Smooth muscle cell (in vitro differentiated cells): ENCODE measurements around the gene PRKN. TPM values are rescaled to one million over a fixed set of nuclear protein-coding genes. Genes with fewer than 3 reads are reported as not detected.

ENCODE experiments used
- DNase-seq: peaks from one replicate; lab custom pipeline; 2025; ENCODE audit not compliant: unreplicated experiment; lab: John Stamatoyannopoulos, UW
- H2AFZ ChIP-seq: fragments of 200-600 bp; sonication (generic); 2 replicates; pipeline ENCODE4 v1.6.0; 2016; ENCODE audit warnings: antibody characterized with exemption, low read depth, mild to moderate bottlenecking
- H3F3A ChIP-seq: fragments of 200-600 bp; sonication (generic); 2 replicates; pipeline ENCODE4 v1.6.0; 2017; ENCODE audit warnings: antibody characterized with exemption, low read depth
- H3K27ac ChIP-seq: fragments of 200-600 bp; sonication (generic); 2 replicates; pipeline ENCODE4 v1.5.1; 2016; ENCODE audit warnings: low read depth, mild to moderate bottlenecking
- H3K27me3 ChIP-seq: fragments of 200-600 bp; sonication (generic); 2 replicates; pipeline ENCODE4 v1.6.1; 2016; ENCODE audit warnings: low read depth, mild to moderate bottlenecking
- H3K36me3 ChIP-seq: fragments of 200-600 bp; sonication (generic); 2 replicates; pipeline ENCODE4 v1.5.1; 2016; ENCODE audit warnings: low read depth
- H3K4me1 ChIP-seq: fragments of 200-600 bp; sonication (generic); 2 replicates; pipeline ENCODE4 v1.5.1; 2016; ENCODE audit warnings: low read depth
- H3K4me2 ChIP-seq: fragments of 200-600 bp; sonication (generic); 2 replicates; pipeline ENCODE4 v1.6.0; 2016; ENCODE audit warnings: mild to moderate bottlenecking
- H3K4me3 ChIP-seq: fragments of 200-600 bp; sonication (generic); 2 replicates; pipeline ENCODE4 v1.5.1; 2016; ENCODE audit warnings: mild to moderate bottlenecking
- H3K79me2 ChIP-seq: fragments of 200-600 bp; sonication (generic); 2 replicates; pipeline ENCODE4 v1.6.0; 2016; ENCODE audit warnings: low read depth, mild to moderate bottlenecking
- H3K9ac ChIP-seq: fragments of 200-600 bp; sonication (generic); 2 replicates; pipeline ENCODE4 v1.6.0; 2016; ENCODE audit warnings: low read depth
- H3K9me3 ChIP-seq: fragments of 200-600 bp; sonication (generic); replicated peaks from 2 replicates; pipeline ENCODE4 v1.5.1; 2016; ENCODE audit warnings: low read depth
- H4K20me1 ChIP-seq: fragments of 200-600 bp; sonication (generic); 2 replicates; pipeline ENCODE4 v1.6.0; 2016; ENCODE audit warnings: low read depth
- CTCF ChIP-seq: fragments of 200-600 bp; sonication (generic); IDR thresholded peaks from 2 replicates; pipeline ENCODE4 v1.5.1; 2017; ENCODE audit warnings: borderline replicate concordance, mild to moderate bottlenecking, antibody characterized with exemption; ENCODE audit not compliant: insufficient read depth, poor library complexity, severe bottlenecking
- WGBS: methylation state at CpG from one replicate; pipeline ENCODE4 v1.1.7; 2016; ENCODE audit warnings: low lambda C conversion rate; 5-methylcytosine and 5-hydroxymethylcytosine counted together
- polyA plus RNA-seq: library from polyadenylated mRNA; unstranded; fragments of >200 nt; fragmentation: Nextera tagmentation; extraction: Ambion mirVana; gene quantifications from 2 replicates; pipeline ENCODE4 v1.2.1, GENCODE V29; 2016
- total RNA-seq: library from RNA; depleted of rRNA; stranded (reverse); fragments of >200 nt; gene quantifications from 2 replicates; pipeline ENCODE4 v1.2.3, GENCODE V29; 2014

The PRKN gene
- total and polyA plus RNA-seq, 2 experiments from 2014 or later = 0.81 to 5.1 TPM

- Histone ChIP-seq H3K9ac (no peak overlapping the region), H3K79me2 (no peaks in the 10 kb centered on the region), H3K27ac (no peak overlapping the region), H3K4me2 (no peak overlapping the region), H3K4me3 (no peak overlapping the region), H2AFZ (no peak overlapping the region), H4K20me1 (no peaks in the 10 kb centered on the region), H3K27me3 (no peaks in the 10 kb centered on the region), H3K36me3 (no peaks in the 10 kb centered on the region), H3K4me1 (no peaks in the 10 kb centered on the region), H3K9me3 (no peaks in the 10 kb centered on the region), H3F3A (no peaks in the 10 kb centered on the region)
- whole genome bisulfite sequencing = 93% methylated on average over 5 of the region's 5 CpGs
- DNase-seq = no peak
- no peak for TF ChIP-seq CTCF
Measured at GRCh38 chr6:162270966-162271365, 456.6 kb downstream of the PRKN start.

- no peaks in the 10 kb centered on the region for H3K27me3 ChIP-seq
- 94% methylated on average over 2 of the region's 2 CpGs for WGBS
Measured at GRCh38 chr6:162267641-162268040, 459.9 kb downstream of the PRKN start.

GRCh38 chr6:162267126-162267525, 460.4 kb downstream of the PRKN start:
- 91% methylated on average over 4 of the region's 4 CpGs for WGBS
- no peak for TF ChIP-seq CTCF

More at GRCh38 chr6:162267641-162268040, 459.9 kb downstream of the PRKN start:
- no peaks in the 10 kb centered on the region for H3K4me1 ChIP-seq
- no peak overlapping the region for H3K27ac ChIP-seq
- no peak for DNase-seq
- H4K20me1 ChIP-seq = no peaks in the 10 kb centered on the region
- no peak overlapping the region for H3K9ac ChIP-seq
- TF ChIP-seq CTCF = no peak
- H2AFZ ChIP-seq = no peak overlapping the region
- no peak overlapping the region for H3K4me3 ChIP-seq
- no peaks in the 10 kb centered on the region for H3K9me3 ChIP-seq
- no peaks in the 10 kb centered on the region for H3K79me2 ChIP-seq
- H3K4me2 ChIP-seq = no peak overlapping the region
- H3F3A ChIP-seq = no peaks in the 10 kb centered on the region
- no peaks in the 10 kb centered on the region for H3K36me3 ChIP-seq

GRCh38 chr6:162264581-162264980, 463.0 kb downstream of the PRKN start:
- DNase-seq = no peak
- no peak for TF ChIP-seq CTCF
- Histone ChIP-seq H3K4me3 (no peak overlapping the region), H3K9ac (no peak overlapping the region), H4K20me1 (no peaks in the 10 kb centered on the region), H3K4me2 (no peak overlapping the region), H3K27me3 (no peaks in the 10 kb centered on the region), H2AFZ (no peak overlapping the region), H3K36me3 (no peaks in the 10 kb centered on the region), H3K27ac (no peak overlapping the region), H3K79me2 (no peaks in the 10 kb centered on the region), H3K4me1 (no peaks in the 10 kb centered on the region), H3K9me3 (no peaks in the 10 kb centered on the region), H3F3A (no peaks in the 10 kb centered on the region)
- 87% methylated on average over 6 of the region's 6 CpGs for WGBS

More at GRCh38 chr6:162267126-162267525, 460.4 kb downstream of the PRKN start:
- no peaks in the 10 kb centered on the region for H3K9me3 ChIP-seq
- no peak overlapping the region for H2AFZ ChIP-seq
- no peak overlapping the region for H3K4me2 ChIP-seq
- H3K9ac ChIP-seq = no peak overlapping the region
- no peaks in the 10 kb centered on the region for H3K79me2 ChIP-seq
- H3K27ac ChIP-seq = no peak overlapping the region
- no peaks in the 10 kb centered on the region for H3F3A ChIP-seq
- no peaks in the 10 kb centered on the region for H3K27me3 ChIP-seq
- no peaks in the 10 kb centered on the region for H4K20me1 ChIP-seq
- no peak overlapping the region for H3K4me3 ChIP-seq
- no peak for DNase-seq
- no peaks in the 10 kb centered on the region for H3K36me3 ChIP-seq
- H3K4me1 ChIP-seq = no peaks in the 10 kb centered on the region
